SK-N-SH (cell line): ENCODE measurements around the gene THSD7B. TPM values are rescaled to one million over a fixed set of nuclear protein-coding genes. Genes with fewer than 3 reads are reported as not detected.

Experiments used
- CTCF ChIA-PET: fragments of 300-600, 350-600 bp; formaldehyde crosslinking; extraction: SDS; loops from one replicate; lab custom pipeline; 2021; lab: Yijun Ruan, JAX
- POLR2A ChIA-PET: fragments of 350-600 bp; sonication (Branson Sonifier 250); formaldehyde crosslinking; extraction: SDS; loops from one replicate; lab custom pipeline; 2020; ENCODE audit warnings: antibody characterized with exemption, inconsistent platforms; lab: Yijun Ruan, JAX
- DNase-seq: peaks from one replicate; pipeline ENCODE4 v3.0.0; 2012
- H2AFZ ChIP-seq: fragments of 200-600 bp; sonication (generic); 2 replicates; pipeline ENCODE4 v1.8.1; 2016; ENCODE audit warnings: antibody characterized with exemption, mild to moderate bottlenecking, low read depth
- H3F3A ChIP-seq: fragments of 200-600 bp; sonication (generic); replicated peaks from 2 replicates; pipeline ENCODE3; 2016; ENCODE audit warnings: antibody characterized with exemption, mild to moderate bottlenecking; ENCODE audit not compliant: insufficient read depth
- H3K27ac ChIP-seq, 2 experiments: fragments of 200-500 bp in 1 of 2; fragments of 200-600 bp in 1 of 2; sonication (Bioruptor generic) in 1 of 2; sonication (generic), shearing (Covaris generic) in 1 of 2; 2 replicates each; pipeline versions ENCODE4 v1.5.1 to v1.6.1; 2014 to 2016; ENCODE audit warnings: low read depth in 2 of 2, inconsistent platforms in 1 of 2, low read length in 1 of 2, mild to moderate bottlenecking in 1 of 2, mixed read lengths in 1 of 2
- H3K27me3 ChIP-seq: fragments of 200-600 bp; sonication (generic), shearing (Covaris generic); 2 replicates; pipeline ENCODE4 v1.6.1; 2016; ENCODE audit warnings: mixed run types; ENCODE audit not compliant: insufficient read depth
- H3K36me3 ChIP-seq, 2 experiments: fragments of 200-500 bp in 1 of 2; fragments of 200-600 bp in 1 of 2; sonication (Bioruptor generic) in 1 of 2; sonication (generic) in 1 of 2; replicated peaks in 1 of 2; 2 replicates each; pipeline versions ENCODE3 to v1.5.1; 2014 to 2016; ENCODE audit warnings: low read length in 1 of 2, mild to moderate bottlenecking in 1 of 2; ENCODE audit not compliant: insufficient read depth in 2 of 2, control insufficient read depth in 1 of 2
- H3K4me1 ChIP-seq, 2 experiments: fragments of 200-500 bp in 1 of 2; fragments of 200-600 bp in 1 of 2; sonication (Bioruptor generic) in 1 of 2; sonication (generic), shearing (Covaris generic) in 1 of 2; 2 replicates each; pipeline versions ENCODE4 v1.5.1 to v1.6.1; 2014 to 2016; ENCODE audit warnings: low read depth in 1 of 2, low read length in 1 of 2, mixed run types in 1 of 2; ENCODE audit not compliant: insufficient read depth in 2 of 2, control insufficient read depth in 1 of 2
- H3K4me2 ChIP-seq: fragments of 200-600 bp; sonication (generic), shearing (Covaris generic); 2 replicates; pipeline ENCODE4 v1.6.1; 2017; ENCODE audit warnings: mixed run types
- H3K4me3 ChIP-seq, 2 experiments: fragments of 200-500 bp in 1 of 2; fragments of 200-600 bp in 1 of 2; sonication (Bioruptor generic) in 1 of 2; sonication (generic), shearing (Covaris generic) in 1 of 2; 2 replicates each; pipeline versions ENCODE4 v1.5.1 to v1.8.1; 2014 to 2016; ENCODE audit warnings: low read depth in 2 of 2, inconsistent platforms in 1 of 2, low read length in 1 of 2, mild to moderate bottlenecking in 1 of 2, mixed read lengths in 1 of 2, moderate library complexity in 1 of 2
- H3K79me2 ChIP-seq: fragments of 200-600 bp; sonication (generic); 2 replicates; pipeline ENCODE4 v1.8.1; 2017; ENCODE audit warnings: mild to moderate bottlenecking; ENCODE audit not compliant: insufficient read depth
- H3K9ac ChIP-seq: fragments of 200-600 bp; sonication (generic); 2 replicates; pipeline ENCODE4 v1.6.1; 2017; ENCODE audit warnings: mixed run types
- H3K9me2 ChIP-seq: fragments of 200-600 bp; sonication (generic); 2 replicates; pipeline ENCODE4 v1.6.1; 2017; ENCODE audit warnings: mixed run types
- H3K9me3 ChIP-seq: fragments of 200-600 bp; sonication (generic); 2 replicates; pipeline ENCODE4 v1.6.1; 2017; ENCODE audit warnings: mixed run types, mild to moderate bottlenecking, moderate library complexity
- H4K20me1 ChIP-seq: fragments of 200-600 bp; sonication (generic); 2 replicates; pipeline ENCODE4 v1.6.1; 2017; ENCODE audit warnings: mild to moderate bottlenecking, mixed run types; ENCODE audit not compliant: insufficient read depth
- FOXJ3 ChIP-seq: sonication (generic); formaldehyde crosslinking; IDR thresholded peaks from 2 replicates; pipeline ENCODE4 v1.5.1; 2020; ENCODE audit warnings: mild to moderate bottlenecking, missing genetic modification reagents
- IRF3 ChIP-seq: fragments of 150-350 bp; IDR thresholded peaks from 2 replicates; pipeline ENCODE4 v1.6.1; 2016; ENCODE audit warnings: mild to moderate bottlenecking, low read depth, low read length
- NFIC ChIP-seq: IDR thresholded peaks from 2 replicates; pipeline ENCODE4 v1.4.0; 2012; ENCODE audit warnings: borderline replicate concordance
- PBX3 ChIP-seq: IDR thresholded peaks from 2 replicates; pipeline ENCODE4; 2012
- POLR2AphosphoS5 ChIP-seq: IDR thresholded peaks from 2 replicates; pipeline ENCODE4 v1.6.1; 2012; ENCODE audit warnings: low read depth, low read length
- RAD21 ChIP-seq: IDR thresholded peaks from 2 replicates; pipeline ENCODE4 v1.6.1; 2012; ENCODE audit warnings: mild to moderate bottlenecking, low read length
- RCOR1 ChIP-seq: fragments of 150-350 bp; IDR thresholded peaks from 2 replicates; pipeline ENCODE4 v1.6.1; 2017; ENCODE audit warnings: antibody characterized with exemption, low read length
- REST ChIP-seq: IDR thresholded peaks from 2 replicates; pipeline ENCODE4 v1.6.1; 2012; ENCODE audit warnings: mild to moderate bottlenecking, low read depth, low read length, moderate library complexity
- RXRA ChIP-seq: IDR thresholded peaks from 2 replicates; pipeline ENCODE4 v1.4.0; 2012; ENCODE audit warnings: low read depth, mild to moderate bottlenecking, borderline replicate concordance
- TEAD4 ChIP-seq: IDR thresholded peaks from 2 replicates; pipeline ENCODE4 v1.4.0; 2012; ENCODE audit warnings: mild to moderate bottlenecking, borderline replicate concordance; ENCODE audit not compliant: insufficient read depth
- WGBS: methylation state at CpG from one replicate; pipeline ENCODE4 v1.1.6; 2017; ENCODE audit warnings: low lambda C conversion rate; 5-methylcytosine and 5-hydroxymethylcytosine counted together
- polyA plus RNA-seq, 3 experiments: library from polyadenylated mRNA; depleted of rRNA; stranded (reverse); fragments of >200 nt; gene quantifications; 2 replicates each; pipeline ENCODE4 v1.2.3, GENCODE V29; 2012

The THSD7B gene
- polyA plus RNA-seq, 1 of the 3 experiments (the other 2 are of a cell fraction) = not detected

- H3F3A ChIP-seq = no peaks in the 10 kb centered on the region
- no peaks in the 10 kb centered on the region for H4K20me1 ChIP-seq
- no peak for DNase-seq
- ChIA-PET CTCF (no interaction called here), POLR2A (no interaction called here)
- H3K9me2 ChIP-seq = no peaks in the 10 kb centered on the region
- H3K27ac ChIP-seq = no peak overlapping the region
- no peaks in the 10 kb centered on the region for H3K79me2 ChIP-seq
- WGBS = 9% methylated on average over 2 of the region's 2 CpGs
- H3K9ac ChIP-seq = no peak overlapping the region
- H3K9me3 ChIP-seq = no peaks in the 10 kb centered on the region
- H3K36me3 ChIP-seq = no peaks in the 10 kb centered on the region
- no peaks in the 10 kb centered on the region for H3K27me3 ChIP-seq
- H3K4me3 ChIP-seq = no peak overlapping the region
- no peak overlapping the region for H2AFZ ChIP-seq
- H3K4me2 ChIP-seq = no peak overlapping the region
- no peaks in the 10 kb centered on the region for H3K4me1 ChIP-seq
- no peak for TF ChIP-seq TEAD4
- no peak for TF ChIP-seq POLR2AphosphoS5
- TF ChIP-seq REST = no peak
- no peak for TF ChIP-seq IRF3
- TF ChIP-seq RCOR1 = no peak
- no peak for TF ChIP-seq FOXJ3
- no peak for TF ChIP-seq PBX3
- TF ChIP-seq RXRA = no peak
Observed at GRCh38 chr2:137525641-137526190, 760.4 kb downstream of the THSD7B start.

- TF ChIP-seq FOXJ3 (no peak), NFIC (no peak), RAD21 (no peak)
- POLR2A ChIA-PET = no interaction called here
- no peaks in the 10 kb centered on the region for H3K27me3 ChIP-seq
- no peak overlapping the region for H2AFZ ChIP-seq
- H3K4me2 ChIP-seq = no peak overlapping the region
- no peaks in the 10 kb centered on the region for H4K20me1 ChIP-seq
- no peak for DNase-seq
- H3K4me3 ChIP-seq = no peak overlapping the region
- CTCF ChIA-PET = no interaction called here
- H3K36me3 ChIP-seq = no peaks in the 10 kb centered on the region
- H3K27ac ChIP-seq = no peak overlapping the region
- H3K9me2 ChIP-seq = 0 out of 2 replicates have a peak, but pooled peaks cover 5% of the 10 kb centered on the region
- H3K4me1 ChIP-seq = no peaks in the 10 kb centered on the region
- no peaks in the 10 kb centered on the region for H3F3A ChIP-seq
- H3K9ac ChIP-seq = no peak overlapping the region
- no peaks in the 10 kb centered on the region for H3K79me2 ChIP-seq
- 17% methylated on average over 5 of the region's 5 CpGs for WGBS
- no peaks in the 10 kb centered on the region for H3K9me3 ChIP-seq
Observed at GRCh38 chr2:137535897-137536296, 770.6 kb downstream of the THSD7B start.
